Caco-2 (cell line): ENCODE data around the gene PTPRG. TPM values are rescaled to one million over a fixed set of nuclear protein-coding genes. Genes with fewer than 3 reads are reported as not detected.

Experiments used
- BruUV-seq: library from RNA; stranded (reverse); fragments of 400-500 nt; replicated peaks from 2 replicates; lab custom pipeline; 2021; lab: Mats Ljungman, UMichigan
- CTCF ChIA-PET: fragments of 300-600 bp; sonication (Branson Sonifier 250); formaldehyde crosslinking; loops from one replicate; lab custom pipeline; 2022; ENCODE audit warnings: antibody characterized with exemption; lab: Charles Lee
- POLR2A ChIA-PET: fragments of 300-600 bp; sonication (Branson Sonifier 250); formaldehyde crosslinking; loops from one replicate; lab custom pipeline; 2022; ENCODE audit warnings: antibody characterized with exemption; lab: Charles Lee
- DNase-seq, 2 experiments: peaks; one replicate each; pipeline versions ENCODE4 v3.0.0 to v3.0.0-alpha.2; 2020 to 2022
- H3K27me3 ChIP-seq: replicated peaks from 2 replicates; pipeline ENCODE4 v1.6.0; 2011; ENCODE audit warnings: low read length; ENCODE audit not compliant: control insufficient read depth, insufficient read depth
- H3K36me3 ChIP-seq: 2 replicates; pipeline ENCODE4 v1.5.1; 2011; ENCODE audit warnings: low read length; ENCODE audit not compliant: control insufficient read depth, insufficient read depth
- H3K4me1 ChIP-seq: fragments of 250-450 bp; sonication (Bioruptor Pico); 2 replicates; pipeline ENCODE4 v1.5.1; 2020; ENCODE audit warnings: mild to moderate bottlenecking
- H3K4me3 ChIP-seq: 2 replicates; pipeline ENCODE4 v1.5.1; 2011; ENCODE audit warnings: low read depth, mild to moderate bottlenecking, control low read depth, low read length
- H3K9me3 ChIP-seq: fragments of 250-450 bp; sonication (Bioruptor Pico); 2 replicates; pipeline ENCODE4 v1.5.1; 2020; ENCODE audit warnings: mild to moderate bottlenecking, moderate library complexity
- H3K27ac Mint-ChIP-seq: one replicate; pipeline ENCODE4 v1.8.0; 2022; ENCODE audit warnings: mixed read lengths; ENCODE audit not compliant: unreplicated experiment
- H3K27me3 Mint-ChIP-seq: one replicate; pipeline ENCODE4 v1.8.0; 2022; ENCODE audit warnings: mixed read lengths; ENCODE audit not compliant: insufficient read depth, unreplicated experiment
- H3K36me3 Mint-ChIP-seq: one replicate; pipeline ENCODE4 v1.8.0; 2022; ENCODE audit warnings: mild to moderate bottlenecking, mixed read lengths; ENCODE audit not compliant: insufficient read depth, unreplicated experiment
- H3K4me1 Mint-ChIP-seq: one replicate; pipeline ENCODE4 v1.8.0; 2022; ENCODE audit warnings: low read depth, mixed read lengths; ENCODE audit not compliant: unreplicated experiment
- H3K4me3 Mint-ChIP-seq: one replicate; pipeline ENCODE4 v1.8.0; 2022; ENCODE audit warnings: mild to moderate bottlenecking, moderate library complexity, mixed read lengths; ENCODE audit not compliant: unreplicated experiment
- H3K9me3 Mint-ChIP-seq: one replicate; pipeline ENCODE4 v1.8.0; 2022; ENCODE audit warnings: mixed read lengths; ENCODE audit not compliant: unreplicated experiment
- CTCF ChIP-seq, 2 experiments: fragments of 200-600 bp in 1 of 2; IDR thresholded peaks; 1 replicate in 1 of 2; 2 replicates in 1 of 2; pipeline versions ENCODE4 v1.5.1 to v1.8.0; 2011 to 2022; ENCODE audit warnings: antibody characterized with exemption in 1 of 2, control low read depth in 1 of 2, inconsistent platforms in 1 of 2, low read depth in 1 of 2, low read length in 1 of 2, mild to moderate bottlenecking in 1 of 2, moderate library complexity in 1 of 2; ENCODE audit not compliant: insufficient read depth in 1 of 2, severe bottlenecking in 1 of 2, unreplicated experiment in 1 of 2
- intact Hi-C: fragments of 100-400 bp; cut with micrococcal nuclease; formaldehyde crosslinking; loops from one replicate; pipeline ENCODE4 v1.10.0; 2022; ENCODE audit not compliant: unreplicated experiment
- total RNA-seq: library from RNA; stranded (reverse); gene quantifications from 2 replicates; pipeline ENCODE4 v1.2.3, GENCODE V29; 2022

The PTPRG gene
- total RNA-seq, 1 experiment from 2014 or later = 46.4 TPM

- DNase-seq = no peak
- POLR2A ChIA-PET = no interaction called here
- no peak for TF ChIP-seq CTCF (IDR thresholded peaks at IDR 0.05; ENCODE audit: insufficient read depth in 1 of 2, low read depth in 1 of 2, low read length in 1 of 2, severe bottlenecking in 1 of 2, unreplicated experiment in 1 of 2)
- H3K27me3 ChIP-seq = no peaks in the 10 kb centered on the region
- intact Hi-C loops = no loop called here
- no peaks in the 10 kb centered on the region for H3K9me3 ChIP-seq
- no peaks in the 10 kb centered on the region for H3K9me3 Mint-ChIP-seq
- no peak overlapping the region for H3K27ac Mint-ChIP-seq
- no TSS peak for BruUV-seq
- no peaks in the 10 kb centered on the region for H3K4me1 ChIP-seq
- no peaks in the 10 kb centered on the region for H3K4me1 Mint-ChIP-seq
- H3K27me3 Mint-ChIP-seq = no peaks in the 10 kb centered on the region
- H3K4me3 Mint-ChIP-seq = no peak overlapping the region
- H3K4me3 ChIP-seq = no peak overlapping the region
- H3K36me3 ChIP-seq = no peaks in the 10 kb centered on the region
- CTCF ChIA-PET = no interaction called here
- no peaks in the 10 kb centered on the region for H3K36me3 Mint-ChIP-seq
Measured at GRCh38 chr3:62039586-62039985, 478.2 kb downstream of the PTPRG start.

- no TSS peak for BruUV-seq
- Mint-ChIP-seq H3K4me3 (no peak overlapping the region), H3K36me3 (no peaks in the 10 kb centered on the region), H3K9me3 (no peaks in the 10 kb centered on the region), H3K4me1 (no peaks in the 10 kb centered on the region), H3K27me3 (no peaks in the 10 kb centered on the region), H3K27ac (no peak overlapping the region)
- TF ChIP-seq CTCF (IDR thresholded peaks at IDR 0.05; ENCODE audit: insufficient read depth in 1 of 2, low read depth in 1 of 2, low read length in 1 of 2, severe bottlenecking in 1 of 2, unreplicated experiment in 1 of 2) = no peak
- H3K4me1 ChIP-seq = no peaks in the 10 kb centered on the region
- H3K36me3 ChIP-seq = no peaks in the 10 kb centered on the region
- CTCF ChIA-PET = no interaction called here
- DNase-seq = no peak
- intact Hi-C loops = no loop called here
- H3K9me3 ChIP-seq = no peaks in the 10 kb centered on the region
- no peaks in the 10 kb centered on the region for H3K27me3 ChIP-seq
- POLR2A ChIA-PET = no interaction called here
- H3K4me3 ChIP-seq = no peak overlapping the region
Measured at GRCh38 chr3:62041681-62042080, 480.3 kb downstream of the PTPRG start.

GRCh38 chr3:62044874-62045411 lies 483.6 kb downstream of the PTPRG start:
- Mint-ChIP-seq H3K9me3 (no peaks in the 10 kb centered on the region), H3K4me3 (no peak overlapping the region), H3K4me1 (no peaks in the 10 kb centered on the region), H3K27me3 (no peaks in the 10 kb centered on the region), H3K36me3 (no peaks in the 10 kb centered on the region), H3K27ac (no peak overlapping the region)
- intact Hi-C loops = no loop called here
- POLR2A ChIA-PET = no interaction called here
- no peaks in the 10 kb centered on the region for H3K9me3 ChIP-seq
- CTCF ChIA-PET = no interaction called here
- DNase-seq = no peak
- no peaks in the 10 kb centered on the region for H3K27me3 ChIP-seq
- H3K4me3 ChIP-seq = no peak overlapping the region
- no TSS peak for BruUV-seq
- no peak for TF ChIP-seq CTCF (IDR thresholded peaks at IDR 0.05; ENCODE audit: insufficient read depth in 1 of 2, low read depth in 1 of 2, low read length in 1 of 2, severe bottlenecking in 1 of 2, unreplicated experiment in 1 of 2)
- no peaks in the 10 kb centered on the region for H3K36me3 ChIP-seq
- no peaks in the 10 kb centered on the region for H3K4me1 ChIP-seq
